BLaER1 treated with 17β-estradiol and CSF1 and Interleukin-3, amounts not matched to agents 10 nM and 100 nM (cell line): ENCODE measurements around the gene PHACTR3.
A peak's percentile ranks its signal among the peaks of the same experiment; 100 is the strongest.

Source experiments
- H3K27ac ChIP-seq, 11 experiments: shearing (Covaris generic); formaldehyde crosslinking; 2 replicates each; pipeline ENCODE4 v1.8.1; 2022
- H3K27me3 ChIP-seq, 11 experiments: shearing (Covaris generic); formaldehyde crosslinking; 2 replicates each; pipeline ENCODE4 v1.8.1; 2022
- H3K36me3 ChIP-seq, 11 experiments: shearing (Covaris generic); formaldehyde crosslinking; 2 replicates each; pipeline ENCODE4 v1.8.1; 2022
- H3K4me1 ChIP-seq, 10 experiments: shearing (Covaris generic); formaldehyde crosslinking; 2 replicates each; pipeline ENCODE4 v1.8.1; 2022
- H3K4me2 ChIP-seq, 11 experiments: shearing (Covaris generic); formaldehyde crosslinking; 2 replicates each; pipeline ENCODE4 v1.8.1; 2022
- H3K4me3 ChIP-seq, 10 experiments: shearing (Covaris generic); formaldehyde crosslinking; 2 replicates each; pipeline ENCODE4 v1.8.1; 2022
- H3K9ac ChIP-seq, 11 experiments: shearing (Covaris generic); formaldehyde crosslinking; 2 replicates each; pipeline ENCODE4 v1.8.1; 2022
- H3K9me3 ChIP-seq, 11 experiments: shearing (Covaris generic); formaldehyde crosslinking; replicated peaks in 1 of 11; 2 replicates each; pipeline ENCODE4 v1.8.1; 2022
- H4K20me1 ChIP-seq, 11 experiments: shearing (Covaris generic); formaldehyde crosslinking; 2 replicates each; pipeline ENCODE4 v1.8.1; 2022
- Cebpa-rat ChIP-seq, 11 experiments: shearing (Covaris generic); IDR thresholded peaks; 2 replicates each; pipeline ENCODE4 v1.8.1; 2022

PHACTR3 gene

GRCh38 chr20:59804871-59805665 is 200.7 kb downstream of the PHACTR3 start:
- Histone ChIP-seq H3K4me3 (no peak overlapping the region), H3K36me3 (peaks cover 0 to 100% (median 96%) of the 10 kb centered on the region in 11 experiments; a peak in 18 of 22 replicates), H3K4me2 (no peak overlapping the region), H3K4me1 (peaks cover 0 to 24% (median 16%) of the 10 kb centered on the region in 10 experiments; a peak in 13 of 20 replicates), H3K9ac (no peak overlapping the region), H3K9me3 (peaks cover 0 to 11% (median 7%) of the 10 kb centered on the region in 11 experiments; a peak in 14 of 22 replicates), H4K20me1 (peaks cover 0 to 99% (median 16%) of the 10 kb centered on the region in 11 experiments; a peak in 12 of 22 replicates), H3K27me3 (no peaks in the 10 kb centered on the region), H3K27ac (no peak overlapping the region)
- TF ChIP-seq Cebpa-rat (IDR thresholded peaks at IDR 0.05): no peak

- H3K4me1 ChIP-seq: peaks cover 0 to 24% (median 13%) of the 10 kb centered on the region in 10 experiments; a peak in 13 of 20 replicates
- no peak overlapping the region for H3K9ac ChIP-seq
- no peak for TF ChIP-seq Cebpa-rat (IDR thresholded peaks at IDR 0.05)
- H3K4me2 ChIP-seq: no peak overlapping the region
- H3K27ac ChIP-seq: no peak overlapping the region
- no peaks in the 10 kb centered on the region for H3K27me3 ChIP-seq
- peaks cover 0 to 2% (median 0%) of the 10 kb centered on the region in 11 experiments; a peak in 5 of 22 replicates for H3K9me3 ChIP-seq
- peaks cover 0 to 99% (median 20%) of the 10 kb centered on the region in 11 experiments; a peak in 13 of 22 replicates for H4K20me1 ChIP-seq
- peaks cover 0 to 100% (median 96%) of the 10 kb centered on the region in 11 experiments; a peak in 18 of 22 replicates for H3K36me3 ChIP-seq
- H3K4me3 ChIP-seq: no peak overlapping the region
These were observed 201.6 kb downstream of the PHACTR3 start for GRCh38 chr20:59805786-59806577.

GRCh38 chr20:59806578-59806975 is 202.2 kb downstream of the PHACTR3 start:
- Histone ChIP-seq H3K36me3 (peaks cover 0 to 100% (median 96%) of the 10 kb centered on the region in 11 experiments; a peak in 18 of 22 replicates), H3K4me3 (no peak overlapping the region), H3K4me1 (peaks cover 0 to 20% (median 8%) of the 10 kb centered on the region in 10 experiments; a peak in 12 of 20 replicates), H3K4me2 (no peak overlapping the region), H3K9me3 (no peaks in the 10 kb centered on the region), H4K20me1 (peaks cover 0 to 99% (median 20%) of the 10 kb centered on the region in 11 experiments; a peak in 13 of 22 replicates), H3K27me3 (no peaks in the 10 kb centered on the region), H3K9ac (no peak overlapping the region), H3K27ac (no peak overlapping the region)
- TF ChIP-seq Cebpa-rat (IDR thresholded peaks at IDR 0.05): no peak

GRCh38 chr20:59807909-59808728 is 203.8 kb downstream of the PHACTR3 start:
- H3K9me3 ChIP-seq: no peaks in the 10 kb centered on the region
- peaks cover 0 to 11% (median 5%) of the 10 kb centered on the region in 10 experiments; a peak in 7 of 20 replicates for H3K4me1 ChIP-seq
- H4K20me1 ChIP-seq: peaks cover 0 to 99% (median 24%) of the 10 kb centered on the region in 11 experiments; a peak in 13 of 22 replicates
- H3K27me3 ChIP-seq: no peaks in the 10 kb centered on the region
- no peak overlapping the region for H3K4me3 ChIP-seq
- no peak overlapping the region; a peak in 1 of 22 replicates for H3K27ac ChIP-seq
- no peak for TF ChIP-seq Cebpa-rat (IDR thresholded peaks at IDR 0.05)
- H3K36me3 ChIP-seq: peaks cover 0 to 100% (median 96%) of the 10 kb centered on the region in 11 experiments; a peak in 18 of 22 replicates
- H3K4me2 ChIP-seq: no peak overlapping the region
- no peak overlapping the region for H3K9ac ChIP-seq

GRCh38 chr20:59808729-59809381 is 204.5 kb downstream of the PHACTR3 start:
- Histone ChIP-seq H3K9me3 (no peaks in the 10 kb centered on the region), H3K4me3 (no peak overlapping the region), H4K20me1 (peaks cover 0 to 99% (median 29%) of the 10 kb centered on the region in 11 experiments; a peak in 14 of 22 replicates), H3K27me3 (no peaks in the 10 kb centered on the region), H3K9ac (0 out of 22 replicates have a peak overlapping the region, but pooled peaks of 1 of the 11 experiments have one; percentile 9), H3K4me2 (peak overlapping the region in 2 of 11 experiments; percentile 15 to 32; a peak in 3 of 22 replicates), H3K27ac (peak overlapping the region in 1 of 11 experiments; percentile 35; a peak in 1 of 22 replicates), H3K36me3 (peaks cover 0 to 100% (median 97%) of the 10 kb centered on the region in 11 experiments; a peak in 18 of 22 replicates), H3K4me1 (peaks cover 0 to 11% (median 5%) of the 10 kb centered on the region in 10 experiments; a peak in 7 of 20 replicates)
- TF ChIP-seq Cebpa-rat (IDR thresholded peaks at IDR 0.05): no peak

GRCh38 chr20:59809630-59810448 is 205.5 kb downstream of the PHACTR3 start:
- Histone ChIP-seq H3K4me3 (no peak overlapping the region), H3K9ac (0 out of 22 replicates have a peak overlapping the region, but pooled peaks of 1 of the 11 experiments have one; percentile 9), H3K9me3 (no peaks in the 10 kb centered on the region), H4K20me1 (peaks cover 0 to 99% (median 35%) of the 10 kb centered on the region in 11 experiments; a peak in 14 of 22 replicates), H3K4me2 (peak overlapping the region in 1 of 11 experiments; percentile 15; a peak in 1 of 22 replicates), H3K27ac (peak overlapping the region in 1 of 11 experiments; percentile 35; a peak in 1 of 22 replicates), H3K36me3 (peaks cover 0 to 100% (median 98%) of the 10 kb centered on the region in 11 experiments; a peak in 18 of 22 replicates), H3K27me3 (no peaks in the 10 kb centered on the region), H3K4me1 (peaks cover 0 to 11% (median 5%) of the 10 kb centered on the region in 10 experiments; a peak in 7 of 20 replicates)
- no peak for TF ChIP-seq Cebpa-rat (IDR thresholded peaks at IDR 0.05)
